HG02642 (cell line): ENCODE data around the gene DUOX1.

Experiments used
- ATAC-seq: cut with Tn5 transposase; IDR thresholded peaks from one replicate; pipeline ENCODE4 v1.9.1; 2021; ENCODE audit warnings: mild to moderate bottlenecking; ENCODE audit not compliant: unreplicated experiment, poor library complexity

The DUOX1 gene

DNA sequence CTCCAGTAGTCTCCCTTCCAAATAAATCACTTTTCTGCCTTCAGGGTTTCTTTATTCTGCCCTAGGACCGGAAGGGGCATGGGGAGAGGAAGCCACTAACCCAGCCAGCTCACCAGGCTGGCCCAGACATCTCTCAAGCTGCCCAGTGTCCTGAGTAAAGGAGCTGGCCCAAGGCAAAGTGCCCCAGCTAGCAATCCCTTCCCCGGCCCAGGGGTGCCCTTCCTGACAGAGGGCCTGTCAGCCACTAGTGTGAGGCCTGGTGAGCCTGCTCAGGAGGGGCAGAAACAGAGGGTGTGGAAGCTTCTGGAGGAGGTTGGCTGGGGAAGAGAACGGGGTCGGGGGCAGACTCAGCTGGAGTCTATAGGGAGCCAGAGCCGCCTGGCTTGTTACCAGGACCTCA, 35.7 kb downstream of the DUOX1 start:
- no peak for ATAC-seq

DNA sequence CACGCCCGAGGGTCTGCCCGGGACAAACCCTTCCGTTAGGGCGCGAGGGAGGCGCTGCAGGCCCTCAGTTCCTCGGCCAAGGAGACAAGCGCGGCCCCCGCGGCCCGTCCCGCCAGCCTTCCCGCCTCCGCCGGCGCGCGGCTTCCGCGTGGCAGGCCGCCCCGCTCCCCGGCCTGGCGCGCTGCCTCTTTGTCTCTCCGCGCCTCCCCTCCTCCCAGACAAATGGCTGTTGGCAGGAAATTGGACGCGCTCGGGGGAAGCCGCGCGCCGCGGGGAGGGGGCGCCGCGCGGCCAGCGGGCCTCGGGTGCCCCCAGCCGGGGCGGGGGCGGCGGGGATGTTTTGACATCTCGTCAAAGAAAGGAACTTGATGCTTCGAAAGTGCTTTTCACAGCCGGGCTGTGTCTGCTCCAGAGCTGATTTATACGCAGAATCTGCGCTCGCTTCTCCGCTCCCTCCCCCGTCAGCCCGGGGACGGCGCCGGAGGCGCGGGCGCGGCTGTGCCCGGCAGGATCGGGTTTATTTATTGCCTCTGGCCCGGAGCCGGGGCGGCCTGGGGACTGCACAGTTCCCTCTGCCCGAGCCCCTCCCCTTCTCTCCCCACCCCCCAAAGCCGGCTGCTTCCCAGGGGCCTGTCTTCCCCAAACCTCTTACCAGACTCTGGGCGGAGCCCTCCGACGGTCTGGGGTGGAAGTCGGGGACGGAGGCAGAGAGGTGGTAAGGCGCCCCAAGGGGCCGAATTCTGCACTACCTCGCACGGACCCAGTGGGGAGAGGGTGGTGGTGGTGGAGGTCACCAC, 37.2 kb downstream of the DUOX1 start:
- ATAC-seq = peak; percentile 90

DNA sequence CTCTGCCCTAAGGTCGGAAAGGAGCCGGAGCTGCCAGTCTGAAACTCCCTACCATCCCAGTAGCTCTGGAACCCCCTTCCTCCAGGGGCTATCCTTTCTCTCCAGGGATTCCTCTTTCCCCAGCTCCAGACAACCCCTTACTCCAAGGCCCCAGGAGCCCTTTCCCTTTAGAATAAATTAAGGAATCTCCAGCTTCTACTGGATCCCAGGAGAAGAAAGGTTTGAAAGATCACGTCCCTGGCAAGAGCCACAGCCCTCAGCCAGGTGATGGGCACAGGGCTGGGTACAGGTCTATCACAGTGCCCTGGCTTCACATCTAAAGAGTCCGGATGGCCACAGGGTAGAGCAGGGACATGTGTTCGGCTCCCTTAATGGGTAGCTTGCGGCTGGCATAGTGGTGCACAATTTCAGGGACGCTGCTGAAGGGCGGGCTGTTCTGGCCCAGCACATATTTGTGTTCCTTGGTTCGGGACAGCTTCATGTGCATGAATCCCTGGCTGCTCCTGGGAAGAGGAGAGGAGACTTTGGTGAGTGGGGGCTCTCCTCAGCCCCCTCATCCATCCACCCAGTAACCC, 37.9 kb downstream of the DUOX1 start:
- no peak for ATAC-seq

DNA sequence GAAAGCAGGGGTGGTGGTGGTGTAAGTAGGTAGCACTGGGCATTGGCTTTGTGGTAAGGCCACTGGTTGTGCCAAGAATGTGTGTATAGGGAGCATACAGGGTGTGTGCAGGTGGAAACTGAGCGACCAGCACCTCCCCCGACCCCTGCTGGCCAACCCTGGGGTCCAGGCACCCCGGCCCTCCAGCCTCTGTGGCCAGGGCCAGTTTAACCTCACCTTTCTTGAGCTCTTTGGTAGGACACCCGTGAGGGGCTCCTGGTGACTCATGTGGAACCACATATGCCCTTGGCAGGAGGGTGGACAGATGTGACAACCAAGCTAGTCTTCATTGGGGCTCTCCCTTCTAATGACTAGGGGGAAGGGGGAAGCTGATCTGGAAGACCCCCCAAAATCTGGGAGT, 38.5 kb downstream of the DUOX1 start:
- no peak for ATAC-seq

DNA sequence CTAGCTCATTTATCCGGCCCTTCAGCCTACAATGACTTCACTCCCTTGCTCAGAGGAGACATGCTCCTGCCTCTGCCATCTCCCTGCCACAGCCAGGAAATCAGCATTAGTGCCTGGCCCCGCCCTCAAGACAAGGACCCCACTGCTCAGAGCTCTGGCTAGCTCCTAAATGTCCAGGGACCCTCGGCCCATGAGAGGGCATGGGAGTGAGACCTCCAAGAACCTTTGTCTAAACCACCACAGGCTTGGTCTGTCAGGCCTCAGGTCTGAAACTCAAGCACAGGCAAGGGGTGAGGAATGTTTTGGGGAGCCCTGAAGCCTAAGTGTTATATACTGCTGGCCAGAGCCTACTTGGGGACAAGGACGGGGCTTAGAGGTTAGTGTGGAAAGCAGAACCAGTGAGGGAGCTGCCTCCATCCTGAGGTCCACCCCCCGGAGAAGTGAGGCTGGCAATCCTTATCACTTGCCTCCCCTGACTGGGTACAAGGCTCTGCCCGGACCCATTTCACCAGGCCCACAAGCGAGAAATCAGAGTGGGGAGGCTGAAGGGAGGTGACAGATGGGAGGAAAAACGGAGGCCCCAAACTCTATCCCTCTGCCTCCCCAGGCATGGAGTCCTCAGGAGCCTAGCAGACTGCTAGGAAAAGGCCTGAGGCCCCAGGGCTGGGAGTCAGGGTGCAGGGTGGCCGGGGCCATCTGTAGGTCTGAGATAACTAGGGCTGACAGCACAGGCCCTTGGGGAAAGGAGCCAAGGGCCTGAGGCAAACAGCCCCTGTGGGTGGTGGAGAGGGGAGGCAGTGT, 39.2 kb downstream of the DUOX1 start:
- no peak for ATAC-seq

DNA sequence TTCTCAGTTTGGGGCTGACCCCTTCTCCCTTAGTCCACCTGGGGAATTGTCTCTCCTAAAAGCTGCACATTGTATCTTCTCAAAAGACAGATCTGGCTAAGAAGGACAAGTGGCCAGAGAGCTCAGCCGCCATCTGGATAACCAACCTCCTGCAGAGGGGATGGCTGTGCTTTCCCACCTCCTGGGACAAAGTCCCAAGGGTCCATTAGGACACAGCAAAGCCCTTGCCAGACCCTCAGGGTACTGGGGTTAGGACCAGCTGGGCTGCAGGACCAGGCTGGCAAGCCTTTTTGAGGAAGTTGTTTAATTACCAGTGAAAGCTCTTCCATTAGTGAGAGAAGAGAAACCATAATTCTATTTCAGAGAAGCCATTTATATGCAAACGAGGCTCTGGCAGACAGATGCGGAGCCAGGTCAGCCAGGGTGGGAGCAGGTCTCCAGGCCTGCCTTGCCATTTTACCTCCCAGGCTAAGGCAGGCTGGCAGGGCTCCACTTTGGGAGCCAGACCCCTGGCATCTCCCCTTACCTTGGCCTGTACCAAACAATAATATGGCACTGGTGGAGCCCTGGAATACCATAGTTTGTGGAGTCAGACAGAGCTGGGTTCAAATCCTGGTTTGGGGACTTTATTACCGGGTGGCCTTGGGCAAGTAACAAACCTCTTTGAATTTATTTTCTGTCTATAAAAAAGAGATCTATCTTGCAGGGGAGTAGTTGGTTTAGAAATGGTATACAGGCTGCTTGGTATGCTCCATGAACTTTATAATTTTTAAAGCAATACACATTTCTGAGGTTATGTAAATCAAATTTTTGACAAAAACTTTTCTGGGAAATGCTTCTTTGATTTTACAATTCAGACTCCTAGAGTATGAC, 40.0 kb downstream of the DUOX1 start:
- no peak for ATAC-seq

DNA sequence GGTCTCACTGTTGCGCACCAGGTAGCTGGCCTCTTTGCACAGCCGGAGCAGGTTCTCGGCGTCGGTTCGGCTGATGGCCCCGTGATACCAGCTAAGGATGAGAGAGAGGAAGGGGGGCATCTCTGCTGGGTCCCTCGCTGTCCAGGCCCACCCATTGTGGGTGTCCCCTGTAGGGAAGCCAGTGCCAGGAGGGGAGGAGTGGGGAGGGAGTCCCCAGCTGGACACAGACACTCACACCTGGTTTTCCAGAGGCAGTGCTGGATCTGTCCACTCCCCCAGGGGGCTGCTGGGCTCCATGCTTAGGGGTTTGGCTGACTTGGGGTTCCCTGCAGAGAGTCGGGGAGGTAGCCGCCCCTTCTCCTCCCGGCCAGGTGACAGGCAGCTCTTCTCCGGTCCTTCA, 42.1 kb downstream of the DUOX1 start:
- no peak for ATAC-seq

DNA sequence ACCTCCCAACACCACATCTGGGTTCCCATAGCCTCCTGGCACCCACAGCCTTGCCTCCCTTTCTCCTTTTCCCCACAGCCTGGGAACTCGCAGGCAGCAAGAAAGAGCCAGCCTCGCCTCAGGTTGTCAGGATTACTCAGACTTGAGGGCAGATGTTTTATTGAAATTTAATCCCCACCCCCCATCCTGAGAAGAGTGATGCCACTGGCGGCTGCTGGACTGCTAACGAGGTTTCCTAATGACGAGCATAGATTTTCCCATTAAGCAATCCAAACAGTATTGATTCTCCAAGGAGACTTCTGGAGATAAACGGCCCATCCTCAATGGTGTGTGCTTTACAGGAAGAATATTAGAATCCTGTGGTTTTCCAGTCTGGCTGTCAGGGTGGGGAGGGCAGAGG, 44.3 kb downstream of the DUOX1 start:
- ATAC-seq = no peak

DNA sequence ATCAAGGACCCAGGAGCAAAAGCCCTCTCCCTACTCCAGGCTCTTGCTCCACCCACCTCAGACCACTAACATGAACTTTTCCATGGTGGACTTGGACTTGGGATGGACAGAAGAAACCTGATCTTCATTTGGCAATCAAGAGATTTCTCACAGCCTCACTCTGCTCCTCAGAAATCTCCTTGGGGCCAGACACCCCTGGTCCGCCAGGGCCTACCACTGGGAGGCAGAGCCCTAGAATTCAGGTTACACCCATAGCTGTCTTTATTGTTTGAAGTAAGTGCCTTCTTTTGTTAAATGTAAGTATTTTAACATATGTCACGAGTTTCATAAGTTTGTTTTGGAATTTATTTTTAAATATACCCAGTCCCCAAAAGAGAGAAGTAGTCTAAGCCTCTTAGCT, 44.8 kb downstream of the DUOX1 start:
- ATAC-seq = no peak

DNA sequence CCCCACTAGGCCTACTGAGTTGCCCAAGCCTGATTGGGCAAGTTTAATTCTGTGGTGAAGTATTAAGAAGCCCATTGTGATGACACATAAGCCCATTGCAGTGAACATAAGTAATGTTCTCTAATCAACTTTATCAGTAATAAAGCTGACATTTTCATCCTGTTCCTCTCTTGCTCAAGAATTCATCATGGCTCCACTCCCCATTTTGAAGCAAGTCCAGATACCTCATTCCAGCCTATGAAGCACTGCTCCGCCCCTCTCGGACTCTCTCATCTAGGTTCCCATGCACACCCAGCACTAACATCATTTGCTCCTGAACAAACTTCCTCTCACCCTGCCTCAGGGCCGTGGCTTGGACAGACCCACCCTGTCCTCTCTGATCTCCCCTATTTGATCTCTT, 47.5 kb downstream of the DUOX1 start:
- no peak for ATAC-seq

DNA sequence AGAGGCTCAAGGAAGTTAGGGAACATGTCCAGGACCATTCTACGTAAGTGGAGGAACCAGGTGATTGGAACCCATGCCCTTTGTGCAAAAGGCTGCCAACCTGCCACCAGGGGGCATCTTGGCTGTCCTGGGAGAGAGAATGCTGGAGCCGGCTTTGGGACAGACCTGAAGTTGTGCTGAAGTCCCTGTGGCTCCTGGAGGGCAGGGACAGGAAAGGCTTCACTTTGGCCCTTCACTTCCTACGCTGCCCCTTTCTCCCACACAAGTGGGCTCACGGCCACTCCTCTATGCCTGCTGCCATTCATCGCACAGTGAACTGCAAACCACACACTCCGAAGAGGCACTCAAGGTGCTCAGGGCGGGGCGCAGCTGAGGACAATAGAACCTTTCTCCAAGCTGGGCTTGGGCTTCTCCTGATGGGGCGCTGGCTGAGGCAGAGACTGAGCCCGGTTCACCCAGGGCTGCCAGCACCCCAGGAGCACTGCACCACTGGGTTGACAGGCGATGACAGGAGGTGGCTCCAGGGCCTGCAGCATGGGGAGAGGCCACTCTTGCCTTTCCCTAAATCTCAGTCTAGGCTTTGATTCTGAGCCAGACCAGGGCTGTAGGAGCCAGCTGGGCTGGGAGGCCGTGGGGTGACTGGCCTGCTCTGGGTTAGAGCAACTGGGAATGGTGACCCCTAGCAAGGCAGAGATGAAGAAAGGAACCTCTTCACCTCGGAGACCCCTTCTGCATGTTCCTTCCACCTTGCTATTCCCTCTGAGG, 49.6 kb downstream of the DUOX1 start:
- ATAC-seq = no peak

DNA sequence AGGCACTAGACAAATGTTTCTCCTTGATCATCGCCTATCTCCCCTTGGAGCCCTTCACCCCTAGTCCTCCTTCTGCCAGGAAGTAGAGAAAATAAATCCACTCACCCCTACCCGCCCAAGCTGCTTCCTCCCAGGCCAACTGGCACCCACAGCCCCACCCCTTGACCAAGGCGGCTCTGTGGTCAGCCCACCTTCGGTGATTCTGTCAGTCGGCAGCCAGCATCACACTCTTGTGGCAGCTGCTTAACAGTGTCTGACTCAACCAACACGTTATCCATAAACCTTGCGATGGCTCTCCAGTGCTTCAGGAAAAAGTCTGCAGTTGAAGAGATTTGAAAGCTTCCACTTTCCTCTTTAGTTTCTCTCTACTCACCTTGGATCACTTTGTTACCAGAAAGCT, 50.4 kb downstream of the DUOX1 start:
- no peak for ATAC-seq

DNA sequence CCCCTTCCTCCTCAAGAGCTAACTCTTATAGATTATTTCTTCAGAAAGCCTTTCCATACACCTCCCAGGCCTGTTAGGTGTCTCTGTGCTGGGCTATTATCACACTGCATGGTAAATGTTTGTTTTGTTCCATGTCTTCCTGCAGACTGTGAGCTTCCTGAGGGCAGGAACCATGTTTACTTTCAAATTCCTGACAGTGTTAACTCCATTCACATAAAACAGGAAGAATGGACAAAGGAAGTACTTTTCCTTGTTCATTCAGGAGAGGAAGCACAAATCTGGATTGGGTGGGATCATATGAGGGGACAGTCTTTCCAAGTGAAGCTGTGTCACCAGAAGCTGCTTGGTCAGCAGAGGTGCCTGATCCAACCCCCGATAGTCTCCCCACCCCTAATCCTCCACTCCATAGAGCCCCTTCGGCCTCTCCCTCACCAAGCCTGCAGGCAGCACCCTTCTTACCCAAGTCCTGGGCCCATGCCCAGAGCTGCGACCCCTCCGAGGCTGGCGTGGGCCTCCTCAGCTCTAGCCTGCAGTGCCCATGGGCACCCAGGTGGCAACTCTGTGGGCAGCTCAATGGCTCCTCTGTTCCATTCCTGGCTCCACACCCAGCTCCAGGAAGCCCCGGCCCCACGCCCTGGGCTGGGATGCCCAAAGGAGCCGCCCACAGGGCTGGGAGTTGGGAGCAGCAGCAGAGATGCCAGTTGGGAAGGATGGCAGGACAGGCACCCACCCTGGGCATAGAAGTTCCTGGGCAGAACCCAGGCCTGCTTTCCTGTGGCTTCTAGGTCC, 51.0 kb downstream of the DUOX1 start:
- ATAC-seq = no peak

DNA sequence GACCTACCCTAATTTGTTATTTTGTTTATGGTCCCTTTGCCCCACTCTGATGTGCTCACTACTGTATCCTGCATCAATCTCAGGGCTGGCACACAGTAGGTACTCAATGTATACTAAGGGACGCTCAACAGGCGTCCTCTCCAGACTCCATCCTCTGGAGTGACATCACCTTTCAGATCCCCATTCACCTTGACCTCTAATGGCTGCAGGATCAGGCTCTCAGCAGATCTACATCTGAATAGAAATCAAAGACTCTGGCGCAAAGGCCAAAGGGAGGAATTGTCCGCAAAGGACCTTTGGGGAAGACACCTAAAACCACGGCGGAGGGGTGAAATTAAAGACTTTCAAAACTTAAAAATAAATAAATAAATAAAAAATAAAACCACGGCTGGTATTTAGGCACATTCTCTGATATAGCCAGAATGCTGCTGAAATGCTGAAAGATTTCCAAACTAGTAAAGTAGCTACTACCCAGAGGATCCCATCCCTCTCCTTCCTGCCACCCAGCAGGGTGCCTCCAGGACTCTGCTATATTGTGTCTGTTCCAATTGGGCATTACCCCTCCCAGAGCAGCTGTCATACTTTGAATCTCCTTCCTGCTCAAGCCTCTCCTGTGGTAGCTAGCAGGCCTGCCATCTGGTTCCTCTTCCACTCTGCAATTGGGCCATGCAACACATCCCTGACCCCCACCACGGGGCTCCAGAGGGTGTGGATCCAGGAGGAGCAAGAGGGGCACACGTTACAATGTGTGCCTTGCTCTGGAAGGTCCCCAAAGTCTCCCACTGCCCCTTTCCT, 51.9 kb downstream of the DUOX1 start:
- no peak for ATAC-seq

DNA sequence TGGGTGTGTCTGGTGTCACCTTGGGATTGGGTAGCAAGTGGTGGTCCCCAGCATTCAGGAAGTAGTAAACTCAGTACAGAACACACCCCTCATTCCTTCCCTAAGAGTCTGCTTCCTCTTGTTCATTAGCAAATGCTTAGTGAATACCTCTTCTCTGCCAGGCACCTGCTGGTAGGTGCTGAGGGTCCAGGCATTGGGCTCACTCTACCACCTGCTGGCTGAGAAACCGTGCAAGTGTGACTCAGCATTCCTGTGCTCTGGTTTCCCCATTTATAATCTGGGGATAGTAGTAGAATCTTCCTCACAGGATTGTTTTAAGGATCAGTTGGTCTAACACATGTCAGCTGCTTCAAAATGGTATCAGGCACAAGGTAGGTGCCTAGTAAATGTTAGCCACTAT, 53.2 kb downstream of the DUOX1 start:
- ATAC-seq = no peak

DNA sequence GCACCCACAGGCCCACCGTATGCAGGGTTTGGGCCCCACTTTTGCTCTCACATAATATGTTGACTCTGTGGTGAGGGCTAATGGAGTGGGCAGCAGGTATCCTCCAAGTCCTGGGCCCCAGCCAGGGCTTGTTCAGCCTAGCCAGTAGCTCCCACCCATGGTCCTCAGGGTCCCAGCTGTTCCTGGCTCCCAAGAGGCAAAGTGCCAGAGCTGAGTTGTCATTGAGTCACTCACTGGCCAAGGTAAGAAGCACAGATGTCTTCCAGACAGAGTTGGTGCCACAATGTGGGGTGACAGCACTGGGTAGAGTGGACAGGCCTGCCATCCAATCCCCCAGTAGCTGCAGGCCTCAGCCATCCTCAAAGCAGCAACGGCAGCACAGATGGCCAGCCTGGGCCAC, 53.7 kb downstream of the DUOX1 start:
- ATAC-seq = no peak

DNA sequence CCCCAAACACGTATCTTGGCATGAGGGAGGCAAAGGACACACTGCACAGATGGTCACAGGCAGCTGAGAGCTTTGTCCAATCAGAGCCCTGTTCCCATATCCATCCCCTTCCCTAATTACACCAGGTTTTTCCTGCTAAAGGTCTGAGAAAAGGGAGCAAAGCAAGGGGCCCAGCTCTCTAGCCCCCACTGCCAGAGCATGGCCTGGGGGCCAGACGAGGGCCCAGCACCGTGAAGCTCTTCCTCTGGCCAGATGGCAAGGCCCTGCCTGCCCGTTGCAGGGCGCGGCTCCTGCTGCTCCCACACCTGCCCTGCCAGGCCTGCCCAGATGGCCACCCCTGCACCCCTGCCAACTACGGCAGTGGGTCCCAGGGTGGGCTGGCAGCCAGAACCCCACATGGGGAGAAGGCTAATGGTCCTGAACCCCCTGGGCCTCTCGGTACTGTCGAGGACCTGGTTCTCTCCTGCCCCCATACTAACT, 54.8 kb downstream of the DUOX1 start:
- ATAC-seq = no peak
